Measurements from ENCODE around the gene PLSCR3.

Gene PLSCR3

DNA sequence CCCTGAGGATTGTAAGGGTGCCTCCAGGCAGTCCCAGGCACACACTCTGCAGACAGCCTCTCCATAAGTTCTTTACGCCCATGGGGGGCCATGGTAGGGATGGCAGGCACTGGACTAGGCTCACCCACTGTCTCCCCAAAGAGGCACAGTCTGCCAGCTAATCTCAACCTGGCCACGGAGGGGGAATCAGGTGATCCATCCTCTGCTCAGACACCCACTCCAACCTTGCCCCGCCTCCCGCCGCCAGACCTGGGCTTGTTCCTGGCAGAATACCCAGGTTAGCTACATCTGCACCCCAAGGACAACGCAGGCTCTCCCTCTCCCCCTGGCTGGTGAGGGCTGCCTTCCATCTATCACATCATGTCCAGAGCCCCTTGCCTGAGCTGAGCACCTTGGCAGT, 14.5 kb upstream of the PLSCR3 start:
- ATAC-seq: no peak
- TF ChIP-seq ZC3H10 (CRISPR knock-in tag; IDR thresholded peaks at IDR 0.05) (no peak), ZNF8 (CRISPR knock-in tag; IDR thresholded peaks at IDR 0.05) (no peak)

DNA sequence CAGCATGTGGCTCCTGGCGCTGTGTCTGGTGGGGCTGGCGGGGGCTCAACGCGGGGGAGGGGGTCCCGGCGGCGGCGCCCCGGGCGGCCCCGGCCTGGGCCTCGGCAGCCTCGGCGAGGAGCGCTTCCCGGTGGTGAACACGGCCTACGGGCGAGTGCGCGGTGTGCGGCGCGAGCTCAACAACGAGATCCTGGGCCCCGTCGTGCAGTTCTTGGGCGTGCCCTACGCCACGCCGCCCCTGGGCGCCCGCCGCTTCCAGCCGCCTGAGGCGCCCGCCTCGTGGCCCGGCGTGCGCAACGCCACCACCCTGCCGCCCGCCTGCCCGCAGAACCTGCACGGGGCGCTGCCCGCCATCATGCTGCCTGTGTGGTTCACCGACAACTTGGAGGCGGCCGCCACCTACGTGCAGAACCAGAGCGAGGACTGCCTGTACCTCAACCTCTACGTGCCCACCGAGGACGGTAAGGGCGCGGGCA, 14.0 kb upstream of the PLSCR3 start:
- no peak for TF ChIP-seq CSDC2 (CRISPR knock-in tag; IDR thresholded peaks at IDR 0.05)
- no peak for ATAC-seq

DNA sequence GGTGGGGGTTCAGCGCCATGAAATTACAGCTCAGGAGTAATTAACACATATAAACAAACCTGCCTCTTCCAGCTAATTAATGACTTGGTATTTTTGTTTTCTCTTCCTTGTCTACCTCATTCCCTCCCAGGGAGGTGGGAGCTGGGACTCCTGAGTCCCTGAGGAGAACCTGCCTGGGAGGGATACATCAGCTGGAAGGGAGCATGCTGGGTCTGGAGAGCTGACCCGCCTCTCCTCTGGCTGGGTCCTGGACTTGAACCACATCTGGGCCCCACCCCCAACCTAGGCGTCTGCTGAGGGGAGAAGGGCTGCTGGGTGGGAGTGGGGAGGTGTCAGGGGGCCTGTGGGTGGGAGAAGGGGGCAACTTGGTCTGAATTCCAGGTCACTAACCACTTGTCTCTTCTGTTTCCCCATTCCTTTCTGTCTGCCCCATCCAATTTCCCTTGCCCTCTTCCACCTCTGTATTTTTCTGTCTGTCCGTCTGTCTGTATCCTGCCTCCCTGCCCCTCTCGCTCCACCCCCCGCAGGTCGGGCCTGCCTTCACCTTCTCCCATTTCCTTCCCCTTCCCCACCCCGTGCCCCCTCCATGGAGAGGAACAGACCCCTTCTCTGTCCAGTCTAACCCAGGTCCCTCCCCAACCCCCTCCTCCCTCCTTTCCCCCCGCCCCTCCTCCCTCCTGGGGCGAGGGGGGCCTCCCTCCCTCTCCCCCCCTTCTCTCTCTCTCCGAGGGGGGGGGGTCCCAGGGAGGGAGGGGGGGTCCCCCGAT, 13.3 kb upstream of the PLSCR3 start, which contains the start of gene NLGN2:
Gene NLGN2, plus strand, starts transcription at position 361 of the 767 bp plus-strand sequence. CDS start 411 bp downstream, outside the sequence.
- TF ChIP-seq ESRRG (CRISPR knock-in tag; IDR thresholded peaks at IDR 0.05) (no peak), ZFP30 (CRISPR knock-in tag; IDR thresholded peaks at IDR 0.05) (no peak), ZFP3 (CRISPR knock-in tag; IDR thresholded peaks at IDR 0.05) (no peak), BACH2 (CRISPR knock-in tag; IDR thresholded peaks at IDR 0.05; ENCODE audit: borderline replicate concordance) (no peak)

DNA sequence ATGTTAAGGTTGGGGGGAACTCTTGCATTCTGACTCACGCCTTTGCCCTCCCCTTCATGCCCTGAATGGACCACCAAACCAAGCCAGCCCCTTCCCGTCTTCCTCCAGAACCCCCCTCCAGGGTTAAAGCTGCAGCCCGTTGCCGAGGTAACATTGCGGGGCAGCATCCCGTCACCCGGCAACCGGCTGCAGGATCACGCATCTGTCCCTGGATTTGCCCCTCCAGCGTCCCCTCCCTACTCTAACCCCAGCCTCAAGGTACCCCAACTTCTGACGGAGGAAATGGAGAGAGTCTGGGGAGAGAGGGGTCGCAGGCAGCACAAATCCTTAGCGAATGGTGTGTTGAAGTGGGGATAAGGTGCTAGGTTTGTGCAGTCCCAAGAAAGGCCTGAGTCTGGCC, 12.8 kb upstream of the PLSCR3 start:
- ATAC-seq: no peak

More for the DNA sequence above, 13.3 kb upstream of the PLSCR3 start, which contains the start of gene NLGN2:
- no peak for ATAC-seq

DNA sequence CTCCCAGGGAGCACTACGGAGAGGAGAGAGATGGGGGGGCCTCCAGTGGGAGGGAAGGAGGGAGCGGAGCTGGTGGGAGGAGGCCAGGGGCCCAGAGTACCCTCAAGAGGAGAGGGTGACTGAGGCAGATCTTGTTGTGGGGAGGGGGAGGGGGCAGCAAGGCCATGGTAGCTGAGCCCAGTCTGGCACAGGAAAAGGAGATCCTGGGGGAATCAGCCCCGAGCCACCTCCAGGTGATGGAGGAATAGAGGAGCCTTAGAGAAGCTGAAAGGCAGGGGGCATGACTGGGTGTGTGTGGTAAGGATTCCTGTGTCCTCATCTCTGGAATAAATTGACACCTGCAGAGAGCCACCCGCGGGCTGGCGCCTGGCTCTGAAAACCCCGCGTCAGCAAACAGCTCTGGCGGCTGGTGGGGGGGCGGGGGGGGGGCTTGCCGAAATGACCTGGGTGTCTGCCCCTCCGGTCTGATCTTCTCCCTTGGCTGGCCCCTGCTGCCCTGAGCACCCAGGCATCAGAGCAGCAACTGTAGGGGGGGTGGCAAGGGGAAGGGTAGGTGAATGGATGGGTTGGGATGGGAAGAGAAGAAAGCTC, 12.0 kb upstream of the PLSCR3 start:
- TF ChIP-seq CSDC2 (CRISPR knock-in tag; IDR thresholded peaks at IDR 0.05): no peak
- TF ChIP-seq TCF4 (CRISPR knock-in tag; IDR thresholded peaks at IDR 0.05; ENCODE audit: borderline replicate concordance): no peak
- TF ChIP-seq PPARA (CRISPR knock-in tag; IDR thresholded peaks at IDR 0.05; ENCODE audit: borderline replicate concordance): no peak
- no peak for ATAC-seq

More for the DNA sequence above, 12.8 kb upstream of the PLSCR3 start:
- TF ChIP-seq ESRRG (CRISPR knock-in tag; IDR thresholded peaks at IDR 0.05) (no peak), ZC3H10 (CRISPR knock-in tag; IDR thresholded peaks at IDR 0.05) (no peak), ZNF8 (CRISPR knock-in tag; IDR thresholded peaks at IDR 0.05) (no peak), SNAI2 (CRISPR knock-in tag; IDR thresholded peaks at IDR 0.05) (no peak), CSDC2 (CRISPR knock-in tag; IDR thresholded peaks at IDR 0.05) (no peak), TOX (CRISPR knock-in tag; IDR thresholded peaks at IDR 0.05; ENCODE audit: borderline replicate concordance) (no peak), ARNTL (CRISPR knock-in tag; IDR thresholded peaks at IDR 0.05; ENCODE audit: borderline replicate concordance, low read depth) (no peak), PPARA (CRISPR knock-in tag; IDR thresholded peaks at IDR 0.05; ENCODE audit: borderline replicate concordance) (no peak), TCF4 (CRISPR knock-in tag; IDR thresholded peaks at IDR 0.05; ENCODE audit: borderline replicate concordance) (no peak)

DNA sequence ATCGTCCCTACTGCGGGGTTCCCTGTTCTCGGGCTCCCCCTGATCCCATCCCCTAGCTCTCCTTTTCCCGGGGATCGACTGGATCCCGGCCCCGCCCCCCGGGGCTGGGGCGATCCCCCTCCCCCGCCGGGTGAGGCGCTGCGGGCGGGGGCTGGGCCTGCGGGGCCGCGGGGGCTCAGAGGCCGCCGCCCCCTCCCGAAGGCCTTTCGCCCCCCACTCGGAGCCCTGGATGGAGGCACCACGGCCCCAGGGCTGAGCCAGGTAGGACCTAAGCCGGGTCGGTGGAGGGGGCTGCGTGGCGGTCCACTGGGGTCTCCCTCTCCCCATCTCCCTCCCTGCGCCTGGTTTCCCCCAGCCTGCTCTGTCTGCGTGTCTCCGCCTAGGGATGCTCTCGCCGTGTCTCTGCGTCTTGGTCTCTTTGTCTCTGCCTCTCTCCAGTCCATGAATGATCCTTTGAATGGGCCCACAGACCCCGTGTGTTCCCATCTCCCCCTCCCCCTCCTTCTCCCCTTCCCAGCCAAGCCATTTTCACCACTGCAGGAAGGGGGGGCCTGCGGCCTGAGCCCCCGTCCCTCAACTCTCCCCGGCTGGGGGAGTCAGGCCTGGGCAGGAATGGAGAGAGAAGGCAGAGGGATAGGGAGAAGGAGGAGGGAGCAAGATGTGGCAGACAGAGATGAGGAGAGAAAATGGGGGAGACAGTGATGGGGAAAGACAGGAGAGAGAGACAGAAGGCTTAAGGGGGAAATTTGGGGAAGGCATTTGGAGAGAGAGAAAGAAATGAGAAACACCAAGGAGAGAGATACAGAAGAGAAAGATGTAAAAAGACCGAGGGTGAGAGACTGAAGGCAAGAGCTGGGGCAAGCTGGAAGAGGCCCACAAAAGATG, 11.3 kb upstream of the PLSCR3 start:
- TF ChIP-seq, protein P1, sequence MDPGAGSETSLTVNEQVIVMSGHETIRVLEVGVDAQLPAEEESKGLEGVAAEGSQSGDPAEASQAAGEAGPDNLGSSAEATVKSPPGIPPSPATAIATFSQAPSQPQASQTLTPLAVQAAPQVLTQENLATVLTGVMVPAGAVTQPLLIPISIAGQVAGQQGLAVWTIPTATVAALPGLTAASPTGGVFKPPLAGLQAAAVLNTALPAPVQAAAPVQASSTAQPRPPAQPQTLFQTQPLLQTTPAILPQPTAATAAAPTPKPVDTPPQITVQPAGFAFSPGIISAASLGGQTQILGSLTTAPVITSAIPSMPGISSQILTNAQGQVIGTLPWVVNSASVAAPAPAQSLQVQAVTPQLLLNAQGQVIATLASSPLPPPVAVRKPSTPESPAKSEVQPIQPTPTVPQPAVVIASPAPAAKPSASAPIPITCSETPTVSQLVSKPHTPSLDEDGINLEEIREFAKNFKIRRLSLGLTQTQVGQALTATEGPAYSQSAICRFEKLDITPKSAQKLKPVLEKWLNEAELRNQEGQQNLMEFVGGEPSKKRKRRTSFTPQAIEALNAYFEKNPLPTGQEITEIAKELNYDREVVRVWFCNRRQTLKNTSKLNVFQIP (CRISPR knock-in tag; IDR thresholded peaks at IDR 0.05; ENCODE audit: borderline replicate concordance, low read depth): no peak
- peak; percentile 3; the same call in 2 of the 3 replicates for ATAC-seq

DNA sequence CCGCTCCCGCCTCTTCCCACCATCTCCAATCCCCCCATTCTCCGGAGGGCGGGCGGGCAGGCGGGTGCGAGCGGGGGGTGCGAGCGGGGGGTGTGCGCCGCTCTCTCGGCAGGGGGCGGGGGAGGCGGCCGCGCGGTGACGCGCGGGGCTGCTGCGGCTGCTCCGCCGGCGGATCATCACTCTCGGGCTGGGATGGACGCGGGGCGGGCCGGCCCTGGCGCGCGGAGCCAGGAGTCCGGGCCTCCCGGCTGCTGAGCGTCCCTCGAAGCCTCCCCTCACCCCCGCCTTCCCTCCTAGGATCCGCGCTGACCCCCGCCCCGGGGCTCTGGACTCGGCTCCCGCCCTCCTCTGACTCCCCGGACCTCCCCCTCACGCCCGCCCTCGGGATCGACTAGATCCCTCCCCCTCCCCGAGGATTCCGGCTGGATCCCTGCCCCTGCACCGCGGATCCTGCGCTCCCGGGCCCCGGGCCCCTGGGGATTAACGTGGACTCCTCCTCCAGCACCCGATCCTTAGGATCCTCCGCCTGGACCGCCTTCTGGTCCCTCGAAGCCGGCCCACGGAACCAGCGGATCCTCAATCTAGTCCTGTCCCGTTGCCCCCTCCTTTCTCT, 10.5 kb upstream of the PLSCR3 start:
- ATAC-seq: peak; percentile 36
- TF ChIP-seq, protein P2, sequence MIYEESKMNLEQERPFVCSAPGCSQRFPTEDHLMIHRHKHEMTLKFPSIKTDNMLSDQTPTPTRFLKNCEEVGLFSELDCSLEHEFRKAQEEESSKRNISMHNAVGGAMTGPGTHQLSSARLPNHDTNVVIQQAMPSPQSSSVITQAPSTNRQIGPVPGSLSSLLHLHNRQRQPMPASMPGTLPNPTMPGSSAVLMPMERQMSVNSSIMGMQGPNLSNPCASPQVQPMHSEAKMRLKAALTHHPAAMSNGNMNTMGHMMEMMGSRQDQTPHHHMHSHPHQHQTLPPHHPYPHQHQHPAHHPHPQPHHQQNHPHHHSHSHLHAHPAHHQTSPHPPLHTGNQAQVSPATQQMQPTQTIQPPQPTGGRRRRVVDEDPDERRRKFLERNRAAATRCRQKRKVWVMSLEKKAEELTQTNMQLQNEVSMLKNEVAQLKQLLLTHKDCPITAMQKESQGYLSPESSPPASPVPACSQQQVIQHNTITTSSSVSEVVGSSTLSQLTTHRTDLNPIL (CRISPR knock-in tag; IDR thresholded peaks at IDR 0.05; ENCODE audit: low read depth): no peak
- TF ChIP-seq CSDC2 (CRISPR knock-in tag; IDR thresholded peaks at IDR 0.05) (no peak), PPARA (CRISPR knock-in tag; IDR thresholded peaks at IDR 0.05; ENCODE audit: borderline replicate concordance) (no peak), ZNF565 (CRISPR knock-in tag; conservative IDR thresholded peaks at IDR 0.05; ENCODE audit: low read depth) (no peak), GLIS3 (CRISPR knock-in tag; IDR thresholded peaks at IDR 0.05) (no peak), ESRRG (CRISPR knock-in tag; IDR thresholded peaks at IDR 0.05) (no peak), RARB (CRISPR knock-in tag; IDR thresholded peaks at IDR 0.05) (no peak), ZFP3 (CRISPR knock-in tag; IDR thresholded peaks at IDR 0.05) (no peak), ZNF8 (CRISPR knock-in tag; IDR thresholded peaks at IDR 0.05) (no peak), ISL1 (CRISPR knock-in tag; IDR thresholded peaks at IDR 0.05) (no peak), ARNTL (CRISPR knock-in tag; IDR thresholded peaks at IDR 0.05; ENCODE audit: borderline replicate concordance, low read depth) (no peak)
- TF ChIP-seq, protein P1 (CRISPR knock-in tag; IDR thresholded peaks at IDR 0.05; ENCODE audit: borderline replicate concordance, low read depth): no peak
- TF ChIP-seq, protein P3, sequence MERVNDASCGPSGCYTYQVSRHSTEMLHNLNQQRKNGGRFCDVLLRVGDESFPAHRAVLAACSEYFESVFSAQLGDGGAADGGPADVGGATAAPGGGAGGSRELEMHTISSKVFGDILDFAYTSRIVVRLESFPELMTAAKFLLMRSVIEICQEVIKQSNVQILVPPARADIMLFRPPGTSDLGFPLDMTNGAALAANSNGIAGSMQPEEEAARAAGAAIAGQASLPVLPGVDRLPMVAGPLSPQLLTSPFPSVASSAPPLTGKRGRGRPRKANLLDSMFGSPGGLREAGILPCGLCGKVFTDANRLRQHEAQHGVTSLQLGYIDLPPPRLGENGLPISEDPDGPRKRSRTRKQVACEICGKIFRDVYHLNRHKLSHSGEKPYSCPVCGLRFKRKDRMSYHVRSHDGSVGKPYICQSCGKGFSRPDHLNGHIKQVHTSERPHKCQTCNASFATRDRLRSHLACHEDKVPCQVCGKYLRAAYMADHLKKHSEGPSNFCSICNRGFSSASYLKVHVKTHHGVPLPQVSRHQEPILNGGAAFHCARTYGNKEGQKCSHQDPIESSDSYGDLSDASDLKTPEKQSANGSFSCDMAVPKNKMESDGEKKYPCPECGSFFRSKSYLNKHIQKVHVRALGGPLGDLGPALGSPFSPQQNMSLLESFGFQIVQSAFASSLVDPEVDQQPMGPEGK (CRISPR knock-in tag; IDR thresholded peaks at IDR 0.05; ENCODE audit: borderline replicate concordance): no peak
